HepG2 (cell line): ENCODE results near the gene PSMD9. TPM values are rescaled to one million over a fixed set of nuclear protein-coding genes. Genes with fewer than 3 reads are reported as not detected.

Experiments used
- ATAC-seq: fragments of 200-7000 bp; cut with Tn5 transposase; 3 replicates; pipeline ENCODE4 v1.9.1; 2020; ENCODE audit warnings: mild to moderate bottlenecking, moderate library complexity
- BruUV-seq: library from RNA; stranded (reverse); fragments of 400-500 nt; replicated peaks from 2 replicates; lab custom pipeline; 2021; lab: Mats Ljungman, UMichigan
- CTCF ChIA-PET: fragments of 300-600 bp; formaldehyde crosslinking; extraction: SDS; loops from one replicate; lab custom pipeline; 2021; ENCODE audit warnings: low total read pairs, inconsistent platforms, low intra/inter-chr PET ratio; lab: Yijun Ruan, JAX
- POLR2A ChIA-PET: fragments of 350-600 bp; sonication (Branson Sonifier 250); formaldehyde crosslinking; loops from one replicate; lab custom pipeline; 2020; ENCODE audit warnings: antibody characterized with exemption, inconsistent platforms; lab: Yijun Ruan, JAX
- DNase-seq: peaks from one replicate; pipeline ENCODE4 v3.0.0-alpha.2; 2015; ENCODE audit warnings: low spot score
- FAIRE-seq: peaks from 3 replicates; lab custom pipeline; 2011; peaks lifted over from hg19 to GRCh38; lab: Jason Lieb, UNC
- H2AFZ ChIP-seq: one replicate; pipeline ENCODE4 v1.6.1; 2011; ENCODE audit warnings: low read length, inconsistent platforms
- H3K27ac ChIP-seq: fragments of 300-600 bp; 3 replicates; pipeline ENCODE4 v1.8.0; 2011; ENCODE audit warnings: mixed run types, mild to moderate bottlenecking, mixed read lengths, low read length, inconsistent platforms; ENCODE audit not compliant: insufficient read depth; ENCODE audit errors: extremely low read length
- H3K27me3 ChIP-seq, 2 experiments: fragments of 200-600 bp in 1 of 2; 2 replicates in 1 of 2; 3 replicates in 1 of 2; pipeline versions ENCODE4 v1.6.0 to v1.8.0; 2011; ENCODE audit warnings: low read length in 2 of 2, mild to moderate bottlenecking in 2 of 2, moderate library complexity in 2 of 2, inconsistent platforms in 1 of 2; ENCODE audit not compliant: insufficient read depth in 2 of 2, control insufficient read depth in 1 of 2
- H3K36me3 ChIP-seq, 2 experiments: fragments of 200-600 bp in 1 of 2; replicated peaks in 1 of 2; 2 replicates in 1 of 2; 3 replicates in 1 of 2; pipeline versions ENCODE4 v1.5.1 to v1.8.0; 2011; ENCODE audit warnings: low read length in 2 of 2, inconsistent platforms in 1 of 2; ENCODE audit not compliant: insufficient read depth in 2 of 2, control insufficient read depth in 1 of 2
- H3K4me1 ChIP-seq: 2 replicates; pipeline ENCODE4 v1.5.1; 2012; ENCODE audit warnings: low read length, inconsistent platforms; ENCODE audit not compliant: insufficient read depth
- H3K4me2 ChIP-seq: 2 replicates; pipeline ENCODE4 v1.6.0; 2011; ENCODE audit warnings: low read depth, low read length, inconsistent platforms
- H3K4me3 ChIP-seq, 3 experiments: fragments of 200-600 bp in 1 of 3; sonication (generic), shearing (Covaris generic) in 1 of 3; replicated peaks in 1 of 3; 2 replicates each; pipeline ENCODE4 v1.5.1; 2011 to 2016; ENCODE audit warnings: low read length in 3 of 3, inconsistent platforms in 2 of 3, low read depth in 2 of 3, mild to moderate bottlenecking in 2 of 3, control low read depth in 1 of 3, mixed read lengths in 1 of 3; ENCODE audit not compliant: insufficient read depth in 1 of 3
- H3K79me2 ChIP-seq: one replicate; pipeline ENCODE4 v1.6.1; 2011; ENCODE audit warnings: low read length, inconsistent platforms; ENCODE audit not compliant: insufficient read depth
- H3K9ac ChIP-seq: 2 replicates; pipeline ENCODE4 v1.6.0; 2011; ENCODE audit warnings: mild to moderate bottlenecking, low read depth, low read length, inconsistent platforms; ENCODE audit not compliant: insufficient read depth
- H3K9me3 ChIP-seq: 2 replicates; pipeline ENCODE4 v1.5.1; 2012; ENCODE audit warnings: mild to moderate bottlenecking, low read length
- H4K20me1 ChIP-seq: 2 replicates; pipeline ENCODE4 v1.6.0; 2011; ENCODE audit warnings: inconsistent platforms, mild to moderate bottlenecking, low read length, moderate library complexity; ENCODE audit not compliant: insufficient read depth
- AGO2 ChIP-seq: fragments of 200-400 bp; formaldehyde crosslinking; optimal IDR thresholded peaks from 2 replicates; pipeline ENCODE3; 2017; ENCODE audit warnings: mild to moderate bottlenecking, low read depth, low read length, moderate library complexity
- ATF7-NPFF ChIP-seq: sonication (generic); formaldehyde crosslinking; IDR thresholded peaks from 2 replicates; pipeline ENCODE4 v1.8.1; 2023; ENCODE audit warnings: mild to moderate bottlenecking, low read depth, missing genetic modification reagents, moderate library complexity
- HOXA3 ChIP-seq: sonication (generic); formaldehyde crosslinking; IDR thresholded peaks from 2 replicates; pipeline ENCODE4 v1.5.0; 2020; ENCODE audit warnings: missing genetic modification reagents
- PAWR ChIP-seq: sonication (generic); formaldehyde crosslinking; IDR thresholded peaks from 2 replicates; pipeline ENCODE4 v1.4.0; 2020; ENCODE audit warnings: missing genetic modification reagents, mild to moderate bottlenecking, borderline replicate concordance
- PAXIP1 ChIP-seq: sonication (generic); formaldehyde crosslinking; conservative IDR thresholded peaks from 2 replicates; pipeline ENCODE4 v1.4.0; 2020; ENCODE audit warnings: mild to moderate bottlenecking, missing genetic modification reagents, moderate library complexity
- PHF20 ChIP-seq: sonication (generic); formaldehyde crosslinking; IDR thresholded peaks from 2 replicates; pipeline ENCODE4 v1.5.0; 2020; ENCODE audit warnings: mild to moderate bottlenecking, missing genetic modification reagents
- RBFOX2 ChIP-seq: fragments of 200-400 bp; formaldehyde crosslinking; IDR thresholded peaks from 2 replicates; pipeline ENCODE4 v1.6.1; 2017; ENCODE audit warnings: low read depth, mild to moderate bottlenecking, low read length
- ZBED4 ChIP-seq: sonication (generic); formaldehyde crosslinking; IDR thresholded peaks from 2 replicates; pipeline ENCODE4 v1.4.0; 2020; ENCODE audit warnings: missing genetic modification reagents, borderline replicate concordance
- ZFP91 ChIP-seq: sonication (generic); formaldehyde crosslinking; IDR thresholded peaks from 2 replicates; pipeline ENCODE4 v1.9.0; 2022; ENCODE audit warnings: missing genetic modification reagents, mild to moderate bottlenecking, borderline replicate concordance
- WGBS: methylation state at CpG from one replicate; pipeline ENCODE4 v1.1.6; 2017; ENCODE audit warnings: low lambda C conversion rate; 5-methylcytosine and 5-hydroxymethylcytosine counted together
- in situ Hi-C: cut with HindIII; loops from 2 replicates; pipeline ENCODE4 v1.10.0; 2017; ENCODE audit warnings: low pct_unique_long_range_greater_than_20kb; ENCODE audit not compliant: extremely low pct_ligation_motif_present
- intact Hi-C: fragments of 100-400 bp; cut with micrococcal nuclease; formaldehyde crosslinking; loops from one replicate; pipeline ENCODE4 v1.10.0; 2022; ENCODE audit not compliant: unreplicated experiment
- polyA plus RNA-seq, 8 experiments: library from polyadenylated mRNA; depleted of rRNA in 3 of 8; stranded (reverse) in 7 of 8; unstranded in 1 of 8; fragments of >200 nt; fragmentation: Illumina TruSeq in 4 of 8; extraction: Trizol in 4 of 8; gene quantifications; 2 replicates each; pipeline versions ENCODE4 v1.2.1 to v1.2.3, GENCODE V29; 2011 to 2016; ENCODE audit warnings: low read depth in 4 of 8, missing spikeins in 1 of 8, mixed read lengths in 1 of 8; ENCODE audit not compliant: insufficient read depth in 1 of 8
- total RNA-seq, 5 experiments: library from RNA; depleted of rRNA; stranded (reverse); fragments of >200 nt; fragmentation: Illumina TruSeq; extraction: Trizol; gene quantifications; 2 replicates each; pipeline ENCODE4 v1.2.3, GENCODE V29; 2016; ENCODE audit warnings: low read depth in 1 of 5

PSMD9 gene
- total and polyA plus RNA-seq, 2 of the 13 experiments (the other 11 are each of a cell fraction or from before 2014, with no cell fraction given), result 41.4 to 61.1 TPM

- TF ChIP-seq RBFOX2 (no peak), ZFP91 (CRISPR knock-in tag) (0 out of 2 replicates have a peak, but pooled peaks have one; percentile 21), PHF20 (CRISPR knock-in tag) (no peak), HOXA3 (CRISPR knock-in tag) (peak; percentile 34; the same call in 1 of the 2 replicates), PAXIP1 (peak; percentile 40; the same call in 1 of the 2 replicates)
Measured at GRCh38 chr12:121894633-121895032, 6.0 kb downstream of the PSMD9 start (continued).

- 85% methylated on average over 5 of the region's 5 CpGs for WGBS
- CTCF ChIA-PET, result no interaction called here
- POLR2A ChIA-PET, result no interaction called here
- BruUV-seq, result no TSS peak
- no peak overlapping the region for H3K9ac ChIP-seq
- peaks cover 18% of the 10 kb centered on the region for H3K4me1 ChIP-seq
- FAIRE-seq (no peak), ATAC-seq (no peak), DNase-seq (no peak)
- no peak overlapping the region for H2AFZ ChIP-seq
- no peaks in the 10 kb centered on the region for H4K20me1 ChIP-seq
- H3K9me3 ChIP-seq, result no peaks in the 10 kb centered on the region
- no peaks in the 10 kb centered on the region for H3K79me2 ChIP-seq
- H3K27me3 ChIP-seq, result no peaks in the 10 kb centered on the region
- H3K4me3 ChIP-seq, result no peak overlapping the region
- in situ Hi-C loops, result no loop called here
- H3K36me3 ChIP-seq, result peaks cover 21 to 61% of the 10 kb centered on the region in 2 experiments
- H3K27ac ChIP-seq, result no peak overlapping the region
- intact Hi-C loops, result no loop called here
- H3K4me2 ChIP-seq, result no peak overlapping the region
- TF ChIP-seq ZFP91 (CRISPR knock-in tag), result no peak
- TF ChIP-seq ATF7-NPFF (CRISPR knock-in tag), result no peak
- no peak for TF ChIP-seq AGO2
- TF ChIP-seq PAWR (CRISPR knock-in tag), result no peak
- TF ChIP-seq ZBED4 (CRISPR knock-in tag), result no peak
Measured at GRCh38 chr12:121898287-121898686, 9.7 kb downstream of the PSMD9 start.
